WTC11 (cell line): ENCODE measurements around the gene MFAP3. TPM values are rescaled to one million over a fixed set of nuclear protein-coding genes. Genes with fewer than 3 reads are reported as not detected.

Source experiments
- ATAC-seq: fragments of 200-7000 bp; cut with Tn5 transposase; 2 replicates; pipeline ENCODE4 v1.10.0; 2021; ENCODE audit warnings: mild to moderate bottlenecking, moderate library complexity
- CTCF ChIA-PET: fragments of 300-600 bp; sonication (Branson Sonifier 250); formaldehyde crosslinking; loops from one replicate; lab custom pipeline; 2021; ENCODE audit warnings: antibody characterized with exemption; lab: Charles Lee
- POLR2A ChIA-PET: fragments of 350-600 bp; sonication (Branson Sonifier 250); formaldehyde crosslinking; loops from one replicate; lab custom pipeline; 2021; ENCODE audit warnings: antibody characterized with exemption; lab: Charles Lee
- DNase-seq: peaks from one replicate; pipeline ENCODE4 v3.0.0; 2021; ENCODE audit warnings: low spot score
- H3K27ac Mint-ChIP-seq: 2 replicates; pipeline ENCODE4 v1.8.0; 2021; ENCODE audit warnings: mixed read lengths
- H3K27me3 Mint-ChIP-seq: 2 replicates; pipeline ENCODE4 v1.8.0; 2021; ENCODE audit warnings: low read depth, mild to moderate bottlenecking, moderate library complexity, mixed read lengths
- H3K36me3 Mint-ChIP-seq: 2 replicates; pipeline ENCODE4 v1.8.0; 2021; ENCODE audit warnings: mixed read lengths
- H3K4me1 Mint-ChIP-seq: 2 replicates; pipeline ENCODE4 v1.8.0; 2022; ENCODE audit warnings: mixed read lengths
- H3K4me3 Mint-ChIP-seq: 2 replicates; pipeline ENCODE4 v1.8.0; 2021; ENCODE audit warnings: mild to moderate bottlenecking, moderate library complexity, mixed read lengths
- H3K9me3 Mint-ChIP-seq: 2 replicates; pipeline ENCODE4 v1.8.0; 2021; ENCODE audit warnings: mixed read lengths
- CREB1 ChIP-seq: sonication (generic); formaldehyde crosslinking; IDR thresholded peaks from 2 replicates; pipeline ENCODE4 v1.8.0; 2023; ENCODE audit warnings: mild to moderate bottlenecking, missing genetic modification reagents
- EMX1 ChIP-seq: fragments of 250-450 bp; sonication (Bioruptor Pico); IDR thresholded peaks from 2 replicates; pipeline ENCODE4 v1.8.0; 2021; ENCODE audit warnings: mild to moderate bottlenecking
- FOXJ3 ChIP-seq: sonication (generic); formaldehyde crosslinking; IDR thresholded peaks from 2 replicates; pipeline ENCODE4 v1.9.0; 2021; ENCODE audit warnings: missing genetic modification reagents, mild to moderate bottlenecking, borderline replicate concordance
- GRHL2 ChIP-seq: fragments of 250-450 bp; sonication (Bioruptor Pico); IDR thresholded peaks from 2 replicates; pipeline ENCODE4 v1.8.0; 2022; ENCODE audit warnings: mild to moderate bottlenecking, moderate library complexity; ENCODE audit not compliant: insufficient replicate concordance, severe bottlenecking
- IRF2 ChIP-seq: sonication (generic); formaldehyde crosslinking; IDR thresholded peaks from 2 replicates; pipeline ENCODE4 v1.8.0; 2022; ENCODE audit warnings: low read depth, missing genetic modification reagents, borderline replicate concordance
- JAZF1 ChIP-seq: fragments of 250-450 bp; sonication (Bioruptor Pico); IDR thresholded peaks from 2 replicates; pipeline ENCODE4 v1.9.0; 2021; ENCODE audit warnings: moderate library complexity, mild to moderate bottlenecking, inconsistent platforms
- MYBL2 ChIP-seq: sonication (generic); formaldehyde crosslinking; IDR thresholded peaks from 2 replicates; pipeline ENCODE4 v1.8.1; 2023; ENCODE audit warnings: mild to moderate bottlenecking, moderate library complexity, missing genetic modification reagents
- NFATC4 ChIP-seq: fragments of 250-450 bp; sonication (Bioruptor Pico); IDR thresholded peaks from 2 replicates; pipeline ENCODE4 v1.9.0; 2021; ENCODE audit warnings: mild to moderate bottlenecking
- NFYB ChIP-seq: sonication (generic); formaldehyde crosslinking; conservative IDR thresholded peaks from 2 replicates; pipeline ENCODE4 v1.8.0; 2022; ENCODE audit warnings: low read depth, missing genetic modification reagents
- NR3C1 ChIP-seq: sonication (generic); formaldehyde crosslinking; conservative IDR thresholded peaks from 2 replicates; pipeline ENCODE4 v1.8.1; 2023; ENCODE audit warnings: low read depth, mild to moderate bottlenecking, missing genetic modification reagents
- PRRX2 ChIP-seq: fragments of 250-450 bp; sonication (Bioruptor Pico); IDR thresholded peaks from 2 replicates; pipeline ENCODE4 v1.8.0; 2021; ENCODE audit warnings: mild to moderate bottlenecking
- SOX15 ChIP-seq: fragments of 250-450 bp; sonication (Bioruptor Pico); IDR thresholded peaks from 2 replicates; pipeline ENCODE4 v1.9.0; 2021; ENCODE audit warnings: mild to moderate bottlenecking
- TEAD1 ChIP-seq: sonication (generic); formaldehyde crosslinking; IDR thresholded peaks from 2 replicates; pipeline ENCODE4 v1.8.0; 2022; ENCODE audit warnings: mild to moderate bottlenecking, missing genetic modification reagents
- TP53 ChIP-seq: sonication (generic); formaldehyde crosslinking; IDR thresholded peaks from 2 replicates; pipeline ENCODE4 v1.8.1; 2023; ENCODE audit warnings: mild to moderate bottlenecking, missing genetic modification reagents
- ZBTB21 ChIP-seq: sonication (generic); formaldehyde crosslinking; IDR thresholded peaks from 2 replicates; pipeline ENCODE4 v1.8.1; 2023; ENCODE audit warnings: mild to moderate bottlenecking, missing genetic modification reagents, borderline replicate concordance
- ZNF138 ChIP-seq: sonication (generic); formaldehyde crosslinking; conservative IDR thresholded peaks from 2 replicates; pipeline ENCODE4 v1.8.1; 2022; ENCODE audit warnings: mild to moderate bottlenecking, moderate library complexity, missing genetic modification reagents
- ZNF219 ChIP-seq: sonication (generic); formaldehyde crosslinking; IDR thresholded peaks from 2 replicates; pipeline ENCODE4 v1.8.0; 2023; ENCODE audit warnings: missing genetic modification reagents, mild to moderate bottlenecking, borderline replicate concordance
- ZNF396 ChIP-seq: fragments of 250-450 bp; sonication (Bioruptor Pico); IDR thresholded peaks from 2 replicates; pipeline ENCODE4 v1.8.0; 2021; ENCODE audit warnings: mild to moderate bottlenecking, moderate library complexity, borderline replicate concordance
- total RNA-seq: library from RNA; stranded (reverse); gene quantifications from 3 replicates; pipeline ENCODE4 v1.2.3, GENCODE V29; 2021
- TF ChIP-seq, protein P1 (sequence below): fragments of 250-450 bp; sonication (Bioruptor Pico); IDR thresholded peaks from 2 replicates; pipeline ENCODE4 v1.9.0; 2021; ENCODE audit warnings: moderate library complexity, mild to moderate bottlenecking, inconsistent platforms, borderline replicate concordance
- TF ChIP-seq, protein P2 (sequence below): fragments of 250-450 bp; sonication (Bioruptor Pico); IDR thresholded peaks from 2 replicates; pipeline ENCODE4 v1.9.0; 2021; ENCODE audit warnings: mild to moderate bottlenecking
- TF ChIP-seq, protein P3 (sequence below): sonication (generic); formaldehyde crosslinking; conservative IDR thresholded peaks from 2 replicates; pipeline ENCODE4 v1.8.1; 2022; ENCODE audit warnings: mild to moderate bottlenecking, missing genetic modification reagents
- TF ChIP-seq, protein P4 (sequence below): sonication (generic); formaldehyde crosslinking; IDR thresholded peaks from 2 replicates; pipeline ENCODE4 v1.8.1; 2022; ENCODE audit warnings: low read depth, missing genetic modification reagents, borderline replicate concordance
- TF ChIP-seq, protein P5 (sequence below): sonication (generic); formaldehyde crosslinking; IDR thresholded peaks from 2 replicates; pipeline ENCODE4 v1.8.0; 2023; ENCODE audit warnings: missing genetic modification reagents, mild to moderate bottlenecking, borderline replicate concordance
- TF ChIP-seq, protein P6 (sequence below): sonication (generic); formaldehyde crosslinking; IDR thresholded peaks from 2 replicates; pipeline ENCODE4 v1.8.1; 2022; ENCODE audit warnings: mild to moderate bottlenecking, missing genetic modification reagents, moderate library complexity, borderline replicate concordance
- TF ChIP-seq, protein P7 (sequence below): sonication (generic); formaldehyde crosslinking; IDR thresholded peaks from 2 replicates; pipeline ENCODE4 v1.8.0; 2023; ENCODE audit warnings: mild to moderate bottlenecking, missing genetic modification reagents

The MFAP3 gene
- total RNA-seq, 1 experiment from 2014 or later: 20.0 TPM

DNA sequence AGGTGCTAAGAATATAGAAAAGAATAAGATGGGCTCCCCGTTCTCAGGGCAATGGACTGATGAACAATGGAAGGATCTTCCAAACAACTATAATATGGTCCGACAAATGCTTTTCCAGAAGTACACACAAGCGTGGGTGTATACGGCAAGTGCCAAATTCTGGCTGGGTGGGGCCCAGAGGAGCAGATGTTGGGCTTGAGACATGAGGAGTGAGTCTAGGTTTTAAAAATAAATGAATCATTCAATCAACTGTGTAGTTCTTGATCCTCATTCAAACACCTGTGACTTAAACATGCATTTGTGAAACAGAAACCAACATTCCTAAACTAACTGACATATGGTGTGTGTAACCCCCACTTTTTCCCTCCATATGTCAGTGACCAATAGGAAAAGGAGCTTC, 47.9 kb downstream of the MFAP3 start:
- ChIA-PET POLR2A (no interaction called here), CTCF (interaction anchor here (0.7 to 2.0 kb wide), 7 partner anchors 9 to 104 kb away, joined by 3 to 14 read pairs (median 4); partner anchors contain the start of gene GALNT10)
- DNase-seq (no peak), ATAC-seq (no peak)
- no peak overlapping the region for H3K27ac Mint-ChIP-seq
- no peaks in the 10 kb centered on the region for H3K36me3 Mint-ChIP-seq
- peaks cover 22% of the 10 kb centered on the region for H3K4me1 Mint-ChIP-seq
- TF ChIP-seq ZNF138 (CRISPR knock-in tag) (no peak), MYBL2 (CRISPR knock-in tag) (no peak), NFATC4 (no peak), GRHL2 (CRISPR knock-in tag) (no peak), TEAD1 (no peak), EMX1 (CRISPR knock-in tag) (no peak), PRRX2 (no peak), ZNF219 (CRISPR knock-in tag) (no peak), CREB1 (no peak), ZBTB21 (no peak), NR3C1 (CRISPR knock-in tag) (no peak), IRF2 (no peak), JAZF1 (CRISPR knock-in tag) (no peak), SOX15 (no peak)
- TF ChIP-seq, protein P1, sequence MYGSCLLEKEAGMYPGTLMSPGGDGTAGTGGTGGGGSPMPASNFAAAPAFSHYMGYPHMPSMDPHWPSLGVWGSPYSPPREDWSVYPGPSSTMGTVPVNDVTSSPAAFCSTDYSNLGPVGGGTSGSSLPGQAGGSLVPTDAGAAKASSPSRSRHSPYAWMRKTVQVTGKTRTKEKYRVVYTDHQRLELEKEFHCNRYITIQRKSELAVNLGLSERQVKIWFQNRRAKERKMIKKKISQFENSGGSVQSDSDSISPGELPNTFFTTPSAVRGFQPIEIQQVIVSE: no peak
- TF ChIP-seq, protein P2, sequence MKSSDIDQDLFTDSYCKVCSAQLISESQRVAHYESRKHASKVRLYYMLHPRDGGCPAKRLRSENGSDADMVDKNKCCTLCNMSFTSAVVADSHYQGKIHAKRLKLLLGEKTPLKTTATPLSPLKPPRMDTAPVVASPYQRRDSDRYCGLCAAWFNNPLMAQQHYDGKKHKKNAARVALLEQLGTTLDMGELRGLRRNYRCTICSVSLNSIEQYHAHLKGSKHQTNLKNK (CRISPR knock-in tag): no peak
- TF ChIP-seq, protein P3, sequence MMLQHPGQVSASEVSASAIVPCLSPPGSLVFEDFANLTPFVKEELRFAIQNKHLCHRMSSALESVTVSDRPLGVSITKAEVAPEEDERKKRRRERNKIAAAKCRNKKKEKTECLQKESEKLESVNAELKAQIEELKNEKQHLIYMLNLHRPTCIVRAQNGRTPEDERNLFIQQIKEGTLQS (CRISPR knock-in tag): no peak
- TF ChIP-seq, protein P4, sequence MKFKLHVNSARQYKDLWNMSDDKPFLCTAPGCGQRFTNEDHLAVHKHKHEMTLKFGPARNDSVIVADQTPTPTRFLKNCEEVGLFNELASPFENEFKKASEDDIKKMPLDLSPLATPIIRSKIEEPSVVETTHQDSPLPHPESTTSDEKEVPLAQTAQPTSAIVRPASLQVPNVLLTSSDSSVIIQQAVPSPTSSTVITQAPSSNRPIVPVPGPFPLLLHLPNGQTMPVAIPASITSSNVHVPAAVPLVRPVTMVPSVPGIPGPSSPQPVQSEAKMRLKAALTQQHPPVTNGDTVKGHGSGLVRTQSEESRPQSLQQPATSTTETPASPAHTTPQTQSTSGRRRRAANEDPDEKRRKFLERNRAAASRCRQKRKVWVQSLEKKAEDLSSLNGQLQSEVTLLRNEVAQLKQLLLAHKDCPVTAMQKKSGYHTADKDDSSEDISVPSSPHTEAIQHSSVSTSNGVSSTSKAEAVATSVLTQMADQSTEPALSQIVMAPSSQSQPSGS (CRISPR knock-in tag): no peak
- TF ChIP-seq, protein P5, sequence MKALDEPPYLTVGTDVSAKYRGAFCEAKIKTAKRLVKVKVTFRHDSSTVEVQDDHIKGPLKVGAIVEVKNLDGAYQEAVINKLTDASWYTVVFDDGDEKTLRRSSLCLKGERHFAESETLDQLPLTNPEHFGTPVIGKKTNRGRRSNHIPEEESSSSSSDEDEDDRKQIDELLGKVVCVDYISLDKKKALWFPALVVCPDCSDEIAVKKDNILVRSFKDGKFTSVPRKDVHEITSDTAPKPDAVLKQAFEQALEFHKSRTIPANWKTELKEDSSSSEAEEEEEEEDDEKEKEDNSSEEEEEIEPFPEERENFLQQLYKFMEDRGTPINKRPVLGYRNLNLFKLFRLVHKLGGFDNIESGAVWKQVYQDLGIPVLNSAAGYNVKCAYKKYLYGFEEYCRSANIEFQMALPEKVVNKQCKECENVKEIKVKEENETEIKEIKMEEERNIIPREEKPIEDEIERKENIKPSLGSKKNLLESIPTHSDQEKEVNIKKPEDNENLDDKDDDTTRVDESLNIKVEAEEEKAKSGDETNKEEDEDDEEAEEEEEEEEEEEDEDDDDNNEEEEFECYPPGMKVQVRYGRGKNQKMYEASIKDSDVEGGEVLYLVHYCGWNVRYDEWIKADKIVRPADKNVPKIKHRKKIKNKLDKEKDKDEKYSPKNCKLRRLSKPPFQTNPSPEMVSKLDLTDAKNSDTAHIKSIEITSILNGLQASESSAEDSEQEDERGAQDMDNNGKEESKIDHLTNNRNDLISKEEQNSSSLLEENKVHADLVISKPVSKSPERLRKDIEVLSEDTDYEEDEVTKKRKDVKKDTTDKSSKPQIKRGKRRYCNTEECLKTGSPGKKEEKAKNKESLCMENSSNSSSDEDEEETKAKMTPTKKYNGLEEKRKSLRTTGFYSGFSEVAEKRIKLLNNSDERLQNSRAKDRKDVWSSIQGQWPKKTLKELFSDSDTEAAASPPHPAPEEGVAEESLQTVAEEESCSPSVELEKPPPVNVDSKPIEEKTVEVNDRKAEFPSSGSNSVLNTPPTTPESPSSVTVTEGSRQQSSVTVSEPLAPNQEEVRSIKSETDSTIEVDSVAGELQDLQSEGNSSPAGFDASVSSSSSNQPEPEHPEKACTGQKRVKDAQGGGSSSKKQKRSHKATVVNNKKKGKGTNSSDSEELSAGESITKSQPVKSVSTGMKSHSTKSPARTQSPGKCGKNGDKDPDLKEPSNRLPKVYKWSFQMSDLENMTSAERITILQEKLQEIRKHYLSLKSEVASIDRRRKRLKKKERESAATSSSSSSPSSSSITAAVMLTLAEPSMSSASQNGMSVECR (CRISPR knock-in tag): no peak
- H3K9me3 Mint-ChIP-seq: no peaks in the 10 kb centered on the region; the same call in 1 of the 2 replicates
- H3K27me3 Mint-ChIP-seq: peaks cover 13% of the 10 kb centered on the region
- H3K4me3 Mint-ChIP-seq: no peak overlapping the region

DNA sequence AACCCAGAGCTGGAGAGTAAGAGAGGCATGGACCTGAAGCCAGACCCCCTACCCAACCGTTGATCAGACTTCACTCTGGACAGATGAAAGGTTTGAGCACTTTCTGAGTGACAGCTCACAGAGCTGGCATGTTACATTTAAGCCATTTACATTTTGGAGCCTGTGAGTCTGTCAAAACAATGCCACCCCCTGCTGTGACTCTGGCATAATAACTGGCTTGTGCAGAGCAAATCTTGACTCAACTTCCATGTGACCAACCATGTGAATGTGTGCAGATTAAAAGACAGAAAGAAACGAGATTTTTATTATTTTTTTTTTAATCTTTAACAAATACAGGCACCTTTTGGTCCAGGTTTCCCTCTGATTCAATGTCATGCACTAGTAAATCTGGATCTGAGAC, 48.5 kb downstream of the MFAP3 start:
- ChIA-PET POLR2A (no interaction called here), CTCF (interaction anchor here (0.7 to 2.0 kb wide), 7 partner anchors 9 to 93 kb away, joined by 3 to 14 read pairs (median 4); no protein-coding TSS in a partner anchor)
- no peak for DNase-seq
- ATAC-seq: no peak
- Mint-ChIP-seq H3K4me1 (peaks cover 28% of the 10 kb centered on the region), H3K4me3 (no peak overlapping the region), H3K27ac (no peak overlapping the region), H3K9me3 (no peaks in the 10 kb centered on the region; the same call in 1 of the 2 replicates), H3K27me3 (peaks cover 13% of the 10 kb centered on the region), H3K36me3 (no peaks in the 10 kb centered on the region)
- TF ChIP-seq, protein P6, sequence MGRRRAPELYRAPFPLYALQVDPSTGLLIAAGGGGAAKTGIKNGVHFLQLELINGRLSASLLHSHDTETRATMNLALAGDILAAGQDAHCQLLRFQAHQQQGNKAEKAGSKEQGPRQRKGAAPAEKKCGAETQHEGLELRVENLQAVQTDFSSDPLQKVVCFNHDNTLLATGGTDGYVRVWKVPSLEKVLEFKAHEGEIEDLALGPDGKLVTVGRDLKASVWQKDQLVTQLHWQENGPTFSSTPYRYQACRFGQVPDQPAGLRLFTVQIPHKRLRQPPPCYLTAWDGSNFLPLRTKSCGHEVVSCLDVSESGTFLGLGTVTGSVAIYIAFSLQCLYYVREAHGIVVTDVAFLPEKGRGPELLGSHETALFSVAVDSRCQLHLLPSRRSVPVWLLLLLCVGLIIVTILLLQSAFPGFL (CRISPR knock-in tag): no peak
- TF ChIP-seq ZNF396 (CRISPR knock-in tag): no peak
- no peak for TF ChIP-seq NFYB (CRISPR knock-in tag)
- TF ChIP-seq TP53 (CRISPR knock-in tag): no peak
- TF ChIP-seq, protein P7, sequence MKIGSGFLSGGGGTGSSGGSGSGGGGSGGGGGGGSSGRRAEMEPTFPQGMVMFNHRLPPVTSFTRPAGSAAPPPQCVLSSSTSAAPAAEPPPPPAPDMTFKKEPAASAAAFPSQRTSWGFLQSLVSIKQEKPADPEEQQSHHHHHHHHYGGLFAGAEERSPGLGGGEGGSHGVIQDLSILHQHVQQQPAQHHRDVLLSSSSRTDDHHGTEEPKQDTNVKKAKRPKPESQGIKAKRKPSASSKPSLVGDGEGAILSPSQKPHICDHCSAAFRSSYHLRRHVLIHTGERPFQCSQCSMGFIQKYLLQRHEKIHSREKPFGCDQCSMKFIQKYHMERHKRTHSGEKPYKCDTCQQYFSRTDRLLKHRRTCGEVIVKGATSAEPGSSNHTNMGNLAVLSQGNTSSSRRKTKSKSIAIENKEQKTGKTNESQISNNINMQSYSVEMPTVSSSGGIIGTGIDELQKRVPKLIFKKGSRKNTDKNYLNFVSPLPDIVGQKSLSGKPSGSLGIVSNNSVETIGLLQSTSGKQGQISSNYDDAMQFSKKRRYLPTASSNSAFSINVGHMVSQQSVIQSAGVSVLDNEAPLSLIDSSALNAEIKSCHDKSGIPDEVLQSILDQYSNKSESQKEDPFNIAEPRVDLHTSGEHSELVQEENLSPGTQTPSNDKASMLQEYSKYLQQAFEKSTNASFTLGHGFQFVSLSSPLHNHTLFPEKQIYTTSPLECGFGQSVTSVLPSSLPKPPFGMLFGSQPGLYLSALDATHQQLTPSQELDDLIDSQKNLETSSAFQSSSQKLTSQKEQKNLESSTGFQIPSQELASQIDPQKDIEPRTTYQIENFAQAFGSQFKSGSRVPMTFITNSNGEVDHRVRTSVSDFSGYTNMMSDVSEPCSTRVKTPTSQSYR: no peak
- TF ChIP-seq FOXJ3 (CRISPR knock-in tag): no peak
- TF ChIP-seq ZNF138 (CRISPR knock-in tag): no peak
